ENCODE results near the gene SNRK. TPM values are rescaled to one million over a fixed set of nuclear protein-coding genes. Genes with fewer than 3 reads are reported as not detected.

SNRK gene
- total RNA-seq = 80.8 TPM

GRCh38 chr3:43286115-43286840 lies at the start of gene SNRK:
SNRK (plus strand) TSS chr3:43286540; CDS start chr3:43303204, 16,664 bp downstream.

Other genes with a start within 250 kb of the SNRK start
- gene POMGNT2, start 180.5 kb upstream of the SNRK start, total RNA-seq = 18.2 TPM

All from parietal lobe (tissue), 1 donor.